ENCODE measurements around the gene PIP5KL1. TPM values are rescaled to one million over a fixed set of nuclear protein-coding genes. Genes with fewer than 3 reads are reported as not detected.

Gene PIP5KL1
- polyA plus RNA-seq, 1 donor from 2014 or later: 3.4 TPM

DNA sequence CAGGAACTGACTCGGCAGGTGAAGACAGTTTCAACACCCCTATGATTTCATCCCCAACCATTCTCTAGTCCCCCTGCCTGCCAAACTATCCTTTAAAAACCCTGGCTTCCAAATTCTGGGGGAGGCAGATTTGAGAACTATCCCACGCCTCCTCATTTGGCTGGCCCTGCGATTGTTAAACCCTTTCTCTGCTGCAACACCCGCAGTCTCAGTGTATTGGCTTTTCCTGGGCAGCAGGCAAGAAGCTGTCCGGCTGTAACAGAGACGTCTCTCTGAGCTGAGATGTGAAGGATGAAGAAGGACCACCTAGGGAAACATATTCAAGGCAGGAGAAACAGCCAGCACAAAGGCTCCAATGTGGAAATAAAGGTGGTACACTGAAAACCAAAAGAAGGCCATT lies 37.7 kb downstream of the PIP5KL1 start:
- no peaks in the 10 kb centered on the region for H3F3A ChIP-seq (ENCODE audit: insufficient read depth, low read length, poor library complexity, severe bottlenecking)
- no peaks in the 10 kb centered on the region for H3K27me3 ChIP-seq (ENCODE audit: insufficient read depth, low read depth, low read length)
- H3K79me2 ChIP-seq (replicated peaks; ENCODE audit: insufficient read depth, low read length): no peaks in the 10 kb centered on the region
- H3K4me2 ChIP-seq (ENCODE audit: low read length): no peak overlapping the region
- H4K20me1 ChIP-seq (ENCODE audit: insufficient read depth): no peaks in the 10 kb centered on the region
- no peak overlapping the region for H3K27ac ChIP-seq (ENCODE audit: low read length)
- no peak overlapping the region for H3K4me3 ChIP-seq (ENCODE audit: low read length)
- no peak for TF ChIP-seq RAD21 (conservative IDR thresholded peaks at IDR 0.05)
- TF ChIP-seq EP300 (conservative IDR thresholded peaks at IDR 0.05; ENCODE audit: poor library complexity, severe bottlenecking): no peak
- TF ChIP-seq EZH2 (IDR thresholded peaks at IDR 0.05; ENCODE audit: borderline replicate concordance, insufficient read depth, low read length, poor library complexity, severe bottlenecking): no peak
- TF ChIP-seq, protein P1, sequence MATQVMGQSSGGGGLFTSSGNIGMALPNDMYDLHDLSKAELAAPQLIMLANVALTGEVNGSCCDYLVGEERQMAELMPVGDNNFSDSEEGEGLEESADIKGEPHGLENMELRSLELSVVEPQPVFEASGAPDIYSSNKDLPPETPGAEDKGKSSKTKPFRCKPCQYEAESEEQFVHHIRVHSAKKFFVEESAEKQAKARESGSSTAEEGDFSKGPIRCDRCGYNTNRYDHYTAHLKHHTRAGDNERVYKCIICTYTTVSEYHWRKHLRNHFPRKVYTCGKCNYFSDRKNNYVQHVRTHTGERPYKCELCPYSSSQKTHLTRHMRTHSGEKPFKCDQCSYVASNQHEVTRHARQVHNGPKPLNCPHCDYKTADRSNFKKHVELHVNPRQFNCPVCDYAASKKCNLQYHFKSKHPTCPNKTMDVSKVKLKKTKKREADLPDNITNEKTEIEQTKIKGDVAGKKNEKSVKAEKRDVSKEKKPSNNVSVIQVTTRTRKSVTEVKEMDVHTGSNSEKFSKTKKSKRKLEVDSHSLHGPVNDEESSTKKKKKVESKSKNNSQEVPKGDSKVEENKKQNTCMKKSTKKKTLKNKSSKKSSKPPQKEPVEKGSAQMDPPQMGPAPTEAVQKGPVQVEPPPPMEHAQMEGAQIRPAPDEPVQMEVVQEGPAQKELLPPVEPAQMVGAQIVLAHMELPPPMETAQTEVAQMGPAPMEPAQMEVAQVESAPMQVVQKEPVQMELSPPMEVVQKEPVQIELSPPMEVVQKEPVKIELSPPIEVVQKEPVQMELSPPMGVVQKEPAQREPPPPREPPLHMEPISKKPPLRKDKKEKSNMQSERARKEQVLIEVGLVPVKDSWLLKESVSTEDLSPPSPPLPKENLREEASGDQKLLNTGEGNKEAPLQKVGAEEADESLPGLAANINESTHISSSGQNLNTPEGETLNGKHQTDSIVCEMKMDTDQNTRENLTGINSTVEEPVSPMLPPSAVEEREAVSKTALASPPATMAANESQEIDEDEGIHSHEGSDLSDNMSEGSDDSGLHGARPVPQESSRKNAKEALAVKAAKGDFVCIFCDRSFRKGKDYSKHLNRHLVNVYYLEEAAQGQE (IDR thresholded peaks at IDR 0.05; ENCODE audit: borderline replicate concordance): no peak
- no peak for TF ChIP-seq SMC3 (conservative IDR thresholded peaks at IDR 0.05; ENCODE audit: poor library complexity)
- no peak for TF ChIP-seq POLR2AphosphoS5 (IDR thresholded peaks at IDR 0.05)
- no peak for TF ChIP-seq TAF1 (IDR thresholded peaks at IDR 0.05; ENCODE audit: low read depth)
- TF ChIP-seq MXI1 (conservative IDR thresholded peaks at IDR 0.05; ENCODE audit: poor library complexity, severe bottlenecking): no peak
- TF ChIP-seq, protein P2, sequence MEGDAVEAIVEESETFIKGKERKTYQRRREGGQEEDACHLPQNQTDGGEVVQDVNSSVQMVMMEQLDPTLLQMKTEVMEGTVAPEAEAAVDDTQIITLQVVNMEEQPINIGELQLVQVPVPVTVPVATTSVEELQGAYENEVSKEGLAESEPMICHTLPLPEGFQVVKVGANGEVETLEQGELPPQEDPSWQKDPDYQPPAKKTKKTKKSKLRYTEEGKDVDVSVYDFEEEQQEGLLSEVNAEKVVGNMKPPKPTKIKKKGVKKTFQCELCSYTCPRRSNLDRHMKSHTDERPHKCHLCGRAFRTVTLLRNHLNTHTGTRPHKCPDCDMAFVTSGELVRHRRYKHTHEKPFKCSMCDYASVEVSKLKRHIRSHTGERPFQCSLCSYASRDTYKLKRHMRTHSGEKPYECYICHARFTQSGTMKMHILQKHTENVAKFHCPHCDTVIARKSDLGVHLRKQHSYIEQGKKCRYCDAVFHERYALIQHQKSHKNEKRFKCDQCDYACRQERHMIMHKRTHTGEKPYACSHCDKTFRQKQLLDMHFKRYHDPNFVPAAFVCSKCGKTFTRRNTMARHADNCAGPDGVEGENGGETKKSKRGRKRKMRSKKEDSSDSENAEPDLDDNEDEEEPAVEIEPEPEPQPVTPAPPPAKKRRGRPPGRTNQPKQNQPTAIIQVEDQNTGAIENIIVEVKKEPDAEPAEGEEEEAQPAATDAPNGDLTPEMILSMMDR (IDR thresholded peaks at IDR 0.05; ENCODE audit: poor library complexity, severe bottlenecking): no peak
- H3K9ac ChIP-seq (ENCODE audit: low read length): no peak overlapping the region
- peaks cover 25% of the 10 kb centered on the region for H3K36me3 ChIP-seq (ENCODE audit: insufficient read depth, low read length)
- H3K9me2 ChIP-seq (ENCODE audit: insufficient read depth, low read length): no peaks in the 10 kb centered on the region
- H2AFZ ChIP-seq (ENCODE audit: low read depth, low read length): no peak overlapping the region
- H3K9me3 ChIP-seq (ENCODE audit: low read length): no peaks in the 10 kb centered on the region

DNA sequence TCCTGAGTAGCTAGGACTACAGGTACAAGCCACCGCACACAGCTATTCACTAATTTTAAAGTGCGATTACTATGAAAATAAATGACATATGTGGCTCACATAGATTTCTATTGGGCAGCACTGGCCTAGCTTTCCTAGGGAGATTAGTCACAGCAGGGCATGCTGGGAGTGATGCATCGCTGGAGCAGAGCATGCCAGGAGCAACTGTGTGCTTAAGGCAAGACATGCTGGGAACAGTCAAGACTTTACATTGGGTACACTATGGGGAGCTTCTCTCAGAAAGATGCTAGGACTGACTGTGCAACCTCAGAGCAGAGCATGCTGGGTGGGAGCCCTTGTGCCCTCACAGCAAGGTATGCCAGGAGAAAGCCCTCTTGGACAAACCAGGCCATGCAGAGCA lies 40.5 kb downstream of the PIP5KL1 start:
- Histone ChIP-seq H2AFZ (ENCODE audit: low read depth, low read length) (no peak overlapping the region), H3F3A (ENCODE audit: insufficient read depth, low read length, poor library complexity, severe bottlenecking) (no peaks in the 10 kb centered on the region), H3K9me3 (ENCODE audit: low read length) (no peaks in the 10 kb centered on the region), H3K4me3 (ENCODE audit: low read length) (no peak overlapping the region), H3K36me3 (ENCODE audit: insufficient read depth, low read length) (peaks cover 15% of the 10 kb centered on the region), H3K9ac (ENCODE audit: low read length) (no peak overlapping the region), H3K4me2 (ENCODE audit: low read length) (no peak overlapping the region), H3K27ac (ENCODE audit: low read length) (no peak overlapping the region), H3K9me2 (ENCODE audit: insufficient read depth, low read length) (no peaks in the 10 kb centered on the region), H4K20me1 (ENCODE audit: insufficient read depth) (no peaks in the 10 kb centered on the region), H3K27me3 (ENCODE audit: insufficient read depth, low read depth, low read length) (no peaks in the 10 kb centered on the region), H3K79me2 (replicated peaks; ENCODE audit: insufficient read depth, low read length) (no peaks in the 10 kb centered on the region)
- TF ChIP-seq MXI1 (conservative IDR thresholded peaks at IDR 0.05; ENCODE audit: poor library complexity, severe bottlenecking): no peak
- TF ChIP-seq EP300 (conservative IDR thresholded peaks at IDR 0.05; ENCODE audit: poor library complexity, severe bottlenecking): no peak
- TF ChIP-seq SMC3 (conservative IDR thresholded peaks at IDR 0.05; ENCODE audit: poor library complexity): no peak
- TF ChIP-seq, protein P2 (IDR thresholded peaks at IDR 0.05; ENCODE audit: poor library complexity, severe bottlenecking): no peak
- TF ChIP-seq EZH2 (IDR thresholded peaks at IDR 0.05; ENCODE audit: borderline replicate concordance, insufficient read depth, low read length, poor library complexity, severe bottlenecking): no peak
- TF ChIP-seq, protein P1 (IDR thresholded peaks at IDR 0.05; ENCODE audit: borderline replicate concordance): no peak
- no peak for TF ChIP-seq RAD21 (conservative IDR thresholded peaks at IDR 0.05)
- no peak for TF ChIP-seq POLR2AphosphoS5 (IDR thresholded peaks at IDR 0.05)
- no peak for TF ChIP-seq TAF1 (IDR thresholded peaks at IDR 0.05; ENCODE audit: low read depth)

All from neural cell (in vitro differentiated cells).